K562 (cell line): ENCODE data around the gene PSMB11. TPM values are rescaled to one million over a fixed set of nuclear protein-coding genes. Genes with fewer than 3 reads are reported as not detected.

ENCODE experiments used
- ATAC-seq: fragments of 200-7000 bp; cut with Tn5 transposase; 3 replicates; pipeline ENCODE4 v1.9.1; 2020; ENCODE audit warnings: moderate library complexity
- BruUV-seq: library from RNA; stranded (reverse); fragments of 400-500 nt; replicated peaks from 2 replicates; lab custom pipeline; 2021; lab: Mats Ljungman, UMichigan
- CTCF ChIA-PET: fragments of 300-600 bp; formaldehyde crosslinking; extraction: SDS; loops from one replicate; lab custom pipeline; 2021; ENCODE audit warnings: low intra/inter-chr PET ratio; lab: Yijun Ruan, JAX
- POLR2A ChIA-PET: fragments of 300-600, 350-650 bp; sonication (Branson Sonifier 250); formaldehyde crosslinking; extraction: SDS; loops from one replicate; lab custom pipeline; 2021; ENCODE audit warnings: antibody characterized with exemption, inconsistent platforms; lab: Yijun Ruan, JAX
- DNase-seq, 4 experiments: peaks; one replicate each; pipeline versions ENCODE4 v3.0.0 to v3.0.0-alpha.2; 2011 to 2018; ENCODE audit warnings: low spot score in 3 of 4, mixed read lengths in 3 of 4; ENCODE audit errors: extremely low read depth in 1 of 4
- FAIRE-seq: peaks from 2 replicates; lab custom pipeline; 2011; peaks lifted over from hg19 to GRCh38; lab: Jason Lieb, UNC
- H2AFZ ChIP-seq: 2 replicates; pipeline ENCODE4 v1.6.0; 2011; ENCODE audit warnings: low read depth, low read length, control low read depth, inconsistent platforms
- H3K27ac ChIP-seq: fragments of 200-600 bp; 3 replicates; pipeline ENCODE4 v1.8.0; 2011; ENCODE audit warnings: low read depth, mild to moderate bottlenecking, control low read depth, inconsistent platforms, low read length, moderate library complexity, mixed read lengths; ENCODE audit errors: extremely low read depth
- H3K27me3 ChIP-seq, 2 experiments: fragments of 300-600 bp in 1 of 2; 2 replicates in 1 of 2; 3 replicates in 1 of 2; pipeline versions ENCODE4 v1.6.0 to v1.8.0; 2011; ENCODE audit warnings: inconsistent platforms in 2 of 2, low read length in 2 of 2, mild to moderate bottlenecking in 1 of 2, mixed read lengths in 1 of 2, moderate library complexity in 1 of 2; ENCODE audit not compliant: control insufficient read depth in 2 of 2, insufficient read depth in 2 of 2
- H3K36me3 ChIP-seq: fragments of 300-600 bp; 3 replicates; pipeline ENCODE4 v1.8.0; 2011; ENCODE audit warnings: mild to moderate bottlenecking, low read length, inconsistent platforms; ENCODE audit not compliant: control insufficient read depth, insufficient read depth
- H3K4me1 ChIP-seq, 2 experiments: fragments of 200-600 bp in 1 of 2; replicated peaks in 1 of 2; 2 replicates in 1 of 2; 3 replicates in 1 of 2; pipeline versions ENCODE4 v1.5.1 to v1.8.0; 2011; ENCODE audit warnings: inconsistent platforms in 2 of 2, low read length in 2 of 2, mild to moderate bottlenecking in 1 of 2, mixed read lengths in 1 of 2, moderate library complexity in 1 of 2; ENCODE audit not compliant: control insufficient read depth in 2 of 2, insufficient read depth in 2 of 2
- H3K4me2 ChIP-seq: 2 replicates; pipeline ENCODE4 v1.6.1; 2011; ENCODE audit warnings: low read length, control low read depth, inconsistent platforms, mixed read lengths; ENCODE audit not compliant: insufficient read depth
- H3K4me3 ChIP-seq: fragments of 200-600 bp; sonication (generic), shearing (Covaris generic); 2 replicates; pipeline ENCODE4 v1.5.1; 2016; ENCODE audit warnings: control low read depth, inconsistent platforms
- H3K79me2 ChIP-seq: fragments of 200-600 bp; 3 replicates; pipeline ENCODE4 v1.8.0; 2011; ENCODE audit warnings: low read length, inconsistent platforms; ENCODE audit not compliant: control insufficient read depth, insufficient read depth
- H3K9ac ChIP-seq, 2 experiments: 2 replicates each; pipeline versions ENCODE4 v1.6.0 to v1.6.1; 2011; ENCODE audit warnings: low read depth in 2 of 2, low read length in 2 of 2, control low read depth in 1 of 2, inconsistent platforms in 1 of 2, mild to moderate bottlenecking in 1 of 2, mixed read lengths in 1 of 2; ENCODE audit not compliant: insufficient read depth in 1 of 2
- H3K9me1 ChIP-seq: one replicate; pipeline ENCODE4 v1.6.0; 2011; ENCODE audit warnings: inconsistent platforms, mild to moderate bottlenecking, low read length, moderate library complexity; ENCODE audit not compliant: control insufficient read depth, insufficient read depth
- H3K9me3 ChIP-seq: replicated peaks from 2 replicates; pipeline ENCODE4 v1.5.1; 2011; ENCODE audit warnings: low read depth, low read length, inconsistent platforms; ENCODE audit not compliant: control insufficient read depth, insufficient read depth
- H4K20me1 ChIP-seq: replicated peaks from 2 replicates; pipeline ENCODE4 v1.6.1; 2011; ENCODE audit warnings: low read length, inconsistent platforms, mixed read lengths; ENCODE audit not compliant: control insufficient read depth, insufficient read depth
- NBN ChIP-seq: fragments of 450-650 bp; IDR thresholded peaks from 2 replicates; pipeline ENCODE4 v1.6.1; 2016; ENCODE audit warnings: low read depth, mild to moderate bottlenecking
- SPI1 ChIP-seq: IDR thresholded peaks from 2 replicates; pipeline ENCODE4 v1.6.1; 2011; ENCODE audit warnings: low read depth, low read length, control low read depth, borderline replicate concordance
- TFE3 ChIP-seq: fragments of 450-650 bp; formaldehyde crosslinking; IDR thresholded peaks from 2 replicates; pipeline ENCODE4 v1.4.0; 2020; ENCODE audit warnings: mild to moderate bottlenecking, mixed read lengths
- ZBTB8A ChIP-seq: fragments of 450-650 bp; IDR thresholded peaks from 2 replicates; pipeline ENCODE4 v1.6.1; 2018; ENCODE audit warnings: mild to moderate bottlenecking, moderate library complexity; ENCODE audit not compliant: partially characterized antibody
- ZNF449 ChIP-seq: fragments of 250-450 bp; sonication (Bioruptor Pico); IDR thresholded peaks from 2 replicates; pipeline ENCODE4 v1.8.0; 2022; ENCODE audit warnings: moderate library complexity, mild to moderate bottlenecking, inconsistent platforms
- ZNF586 ChIP-seq: fragments of 450-650 bp; formaldehyde crosslinking; conservative IDR thresholded peaks from 2 replicates; pipeline ENCODE4 v1.4.0; 2020; ENCODE audit warnings: mild to moderate bottlenecking, moderate library complexity
- ZNF740 ChIP-seq, 3 experiments: fragments of 200-800 bp in 1 of 3; sonication (Bioruptor generic) in 1 of 3; sonication (generic) in 1 of 3; formaldehyde crosslinking in 1 of 3; IDR thresholded peaks; 2 replicates each; pipeline versions ENCODE4 v1.6.1 to v1.8.0; 2016 to 2022; ENCODE audit warnings: mild to moderate bottlenecking in 2 of 3, missing compliant biosample characterization in 2 of 3, missing genetic modification characterization in 2 of 3, missing genetic modification reagents in 1 of 3
- WGBS: fragments of 100-300 bp; shearing (Covaris generic); methylation state at CpG from one replicate; pipeline ENCODE4 v1.1.6; 2016; ENCODE audit warnings: low coverage, mixed read lengths; ENCODE audit not compliant: insufficient coverage; ENCODE audit errors: missing lambda C conversion rate; 5-methylcytosine and 5-hydroxymethylcytosine counted together
- in situ Hi-C: fragments of 300-500 bp; cut with MboI; formaldehyde crosslinking; loops from 4 replicates; pipeline ENCODE4 v1.15.0; 2018; ENCODE audit warnings: inconsistent platforms, mixed read lengths
- intact Hi-C: fragments of 100-400 bp; cut with micrococcal nuclease; formaldehyde crosslinking; loops from 2 replicates; pipeline ENCODE4 v1.14.2; 2022
- polyA plus RNA-seq, 8 experiments: library from polyadenylated mRNA; depleted of rRNA in 4 of 8; stranded (reverse) in 5 of 8; unstranded in 3 of 8; fragments of >200 nt; fragmentation: Nextera tagmentation in 2 of 8; fragmentation: Illumina TruSeq in 1 of 8; extraction: Ambion mirVana in 2 of 8; extraction: Trizol in 1 of 8; gene quantifications; 2 replicates each; pipeline versions ENCODE4 v1.2.1 to v1.2.3, GENCODE V29; 2011 to 2014; ENCODE audit warnings: inconsistent platforms in 1 of 8, missing spikeins in 1 of 8
- total RNA-seq, 7 experiments: library from RNA; depleted of rRNA in 6 of 7; stranded (reverse); fragments of >200 nt in 6 of 7; fragmentation: Illumina TruSeq in 2 of 7; extraction: Trizol in 2 of 7; gene quantifications; 2 replicates each; pipeline versions ENCODE4 v1.2.1 to v1.2.3, GENCODE V29; 2011 to 2021; ENCODE audit warnings: low replicate concordance in 1 of 7

PSMB11 gene
- total and polyA plus RNA-seq, 9 of the 15 experiments (the other 6 are each of a cell fraction or from before 2014, with no cell fraction given) = not detected

- TF ChIP-seq ZNF449 (CRISPR knock-in tag) = no peak
- no peak for TF ChIP-seq ZNF586 (CRISPR knock-in tag)
- peak; percentile 68; the same call in 1 of the 2 replicates for TF ChIP-seq NBN
- TF ChIP-seq TFE3 (CRISPR knock-in tag) = no peak
Observed at GRCh38 chr14:23068789-23069412, 26.9 kb downstream of the PSMB11 start (continued).

- no peak overlapping the region for H3K4me3 ChIP-seq
- H3K27me3 ChIP-seq = no peaks in the 10 kb centered on the region
- peaks cover 76% of the 10 kb centered on the region for H3K36me3 ChIP-seq
- ATAC-seq = no peak
- no peak overlapping the region; a peak in 2 of 4 replicates for H3K9ac ChIP-seq
- H3K9me3 ChIP-seq = no peaks in the 10 kb centered on the region
- H3K4me1 ChIP-seq = peaks cover 20 to 26% of the 10 kb centered on the region in 2 experiments
- BruUV-seq = no TSS peak
- CTCF ChIA-PET = interaction anchor here (0.8 to 7.2 kb wide), 10 partner anchors 10 to 232 kb away, joined by 3 to 109 read pairs (median 6); partner anchors contain the start of gene CIROP
- peaks cover 14% of the 10 kb centered on the region; the same call in 1 of the 2 replicates for H4K20me1 ChIP-seq
- in situ Hi-C loops = loop anchor here (5.0 kb wide), 1 partner anchor 38 kb away; no protein-coding TSS in a partner anchor
- FAIRE-seq = no peak
- POLR2A ChIA-PET = interaction anchor here (0.6 to 4.6 kb wide), 16 partner anchors 9 to 511 kb away, joined by 3 to 25 read pairs (median 5); partner anchors contain the start of genes ACIN1, C14orf119, CDH24 and CIROP
- 87% methylated on average over 3 of the region's 4 CpGs for WGBS
- no peak for DNase-seq
- H3K4me2 ChIP-seq = 0 out of 2 replicates have a peak overlapping the region, but pooled peaks have one; percentile 34
- no peak overlapping the region for H2AFZ ChIP-seq
- peak overlapping the region; percentile 17; the same call in 1 of the 3 replicates for H3K27ac ChIP-seq
- peaks cover 68% of the 10 kb centered on the region for H3K79me2 ChIP-seq
- intact Hi-C loops = loop anchor here (1.0 kb wide), 2 partner anchors 40 to 118 kb away; no protein-coding TSS in a partner anchor
- peaks cover 5% of the 10 kb centered on the region for H3K9me1 ChIP-seq
- TF ChIP-seq SPI1 (peak; percentile 48; the same call in 1 of the 2 replicates), ZBTB8A (no peak), ZNF740 (CRISPR knock-in tag; IDR thresholded peaks at IDR 0.05) (no peak; the same call in 1 of the 2 replicates), ZNF740 (tag; IDR thresholded peaks at IDR 0.05) (peak in 1 of 2 experiments; percentile 51; a peak in 1 of 4 replicates)
Observed at GRCh38 chr14:23069413-23069806, 27.4 kb downstream of the PSMB11 start.
